HepG2 (cell line): Measurements from ENCODE around the gene ZNF154. TPM values are rescaled to one million over a fixed set of nuclear protein-coding genes. Genes with fewer than 3 reads are reported as not detected.

Experiments used
- ARID2 ChIP-seq: sonication (generic); formaldehyde crosslinking; IDR thresholded peaks from 2 replicates; pipeline ENCODE4 v1.8.1; 2022; ENCODE audit warnings: mild to moderate bottlenecking, missing genetic modification reagents, borderline replicate concordance
- DNMT3B ChIP-seq: conservative IDR thresholded peaks from 2 replicates; pipeline ENCODE4 v1.6.1; 2016; ENCODE audit warnings: missing biosample characterization, control low read depth
- E2F1 ChIP-seq: sonication (generic); formaldehyde crosslinking; IDR thresholded peaks from 2 replicates; pipeline ENCODE4 v1.5.0; 2020; ENCODE audit warnings: missing genetic modification reagents
- HES4 ChIP-seq: sonication (generic); formaldehyde crosslinking; IDR thresholded peaks from 2 replicates; pipeline ENCODE4 v1.9.0; 2021; ENCODE audit warnings: mild to moderate bottlenecking, missing genetic modification reagents, borderline replicate concordance
- IRF1 ChIP-seq: sonication (generic); formaldehyde crosslinking; IDR thresholded peaks from 2 replicates; pipeline ENCODE4 v1.4.0; 2020; ENCODE audit warnings: low read depth, mild to moderate bottlenecking, missing genetic modification reagents
- MED13 ChIP-seq: sonication (generic); formaldehyde crosslinking; IDR thresholded peaks from 2 replicates; pipeline ENCODE4 v1.5.0; 2020; ENCODE audit warnings: missing genetic modification reagents
- NKX3-1 ChIP-seq: sonication (generic); formaldehyde crosslinking; IDR thresholded peaks from 2 replicates; pipeline ENCODE4 v1.5.0; 2020; ENCODE audit warnings: missing genetic modification reagents
- POGK ChIP-seq: sonication (generic); formaldehyde crosslinking; conservative IDR thresholded peaks from 2 replicates; pipeline ENCODE4 v1.8.0; 2022; ENCODE audit warnings: mild to moderate bottlenecking, moderate library complexity, missing genetic modification reagents
- PRDM15 ChIP-seq: sonication (generic); formaldehyde crosslinking; IDR thresholded peaks from 2 replicates; pipeline ENCODE4 v1.4.0; 2020; ENCODE audit warnings: missing genetic modification reagents
- ZFP82 ChIP-seq: sonication (generic); formaldehyde crosslinking; IDR thresholded peaks from 2 replicates; pipeline ENCODE4 v1.5.1; 2020; ENCODE audit warnings: mild to moderate bottlenecking, missing genetic modification reagents, borderline replicate concordance
- ZIK1 ChIP-seq: sonication (generic); formaldehyde crosslinking; IDR thresholded peaks from 2 replicates; pipeline ENCODE4 v1.5.0; 2020; ENCODE audit warnings: mild to moderate bottlenecking, low read depth, missing genetic modification reagents, borderline replicate concordance
- ZMYM2 ChIP-seq: sonication (generic); formaldehyde crosslinking; IDR thresholded peaks from 2 replicates; pipeline ENCODE4 v1.8.0; 2022; ENCODE audit warnings: mild to moderate bottlenecking, missing genetic modification reagents
- ZNF280D ChIP-seq: sonication (generic); formaldehyde crosslinking; IDR thresholded peaks from 2 replicates; pipeline ENCODE4 v1.5.1; 2020; ENCODE audit warnings: mild to moderate bottlenecking, missing genetic modification reagents
- ZNF282 ChIP-seq: fragments of 450-650 bp; IDR thresholded peaks from 2 replicates; pipeline ENCODE4 v1.6.1; 2018; ENCODE audit not compliant: partially characterized antibody
- ZNF383 ChIP-seq: sonication (generic); formaldehyde crosslinking; IDR thresholded peaks from 2 replicates; pipeline ENCODE4 v1.4.0; 2020; ENCODE audit warnings: missing genetic modification reagents, mild to moderate bottlenecking, borderline replicate concordance
- ZNF652 ChIP-seq: IDR thresholded peaks from 2 replicates; pipeline ENCODE4 v1.6.1; 2016; ENCODE audit warnings: low read depth, borderline replicate concordance
- ZNF737 ChIP-seq: sonication (generic); formaldehyde crosslinking; IDR thresholded peaks from 2 replicates; pipeline ENCODE4 v1.5.0; 2020; ENCODE audit warnings: missing genetic modification reagents, mild to moderate bottlenecking, borderline replicate concordance
- ZSCAN9 ChIP-seq: IDR thresholded peaks from 2 replicates; pipeline ENCODE4 v1.6.1; 2016; ENCODE audit warnings: borderline replicate concordance
- polyA plus RNA-seq, 8 experiments: library from polyadenylated mRNA; depleted of rRNA in 3 of 8; stranded (reverse) in 7 of 8; unstranded in 1 of 8; fragments of >200 nt; fragmentation: Illumina TruSeq in 4 of 8; extraction: Trizol in 4 of 8; gene quantifications; 2 replicates each; pipeline versions ENCODE4 v1.2.1 to v1.2.3, GENCODE V29; 2011 to 2016; ENCODE audit warnings: low read depth in 4 of 8, missing spikeins in 1 of 8, mixed read lengths in 1 of 8; ENCODE audit not compliant: insufficient read depth in 1 of 8
- total RNA-seq, 5 experiments: library from RNA; depleted of rRNA; stranded (reverse); fragments of >200 nt; fragmentation: Illumina TruSeq; extraction: Trizol; gene quantifications; 2 replicates each; pipeline ENCODE4 v1.2.3, GENCODE V29; 2016; ENCODE audit warnings: low read depth in 1 of 5

Gene ZNF154
- total and polyA plus RNA-seq, 2 of the 13 experiments (the other 11 are each of a cell fraction or from before 2014, with no cell fraction given) = not detected

GRCh38 chr19:57664269-57665127 lies 44.5 kb downstream of the ZNF154 start (continued):
- TF ChIP-seq PRDM15 (CRISPR knock-in tag) = no peak
- TF ChIP-seq E2F1 = no peak
- no peak for TF ChIP-seq ZNF282
- TF ChIP-seq IRF1 (CRISPR knock-in tag) = no peak
- TF ChIP-seq ZIK1 (CRISPR knock-in tag) = peak; percentile 63; the same call in 1 of the 2 replicates
- TF ChIP-seq ARID2 = no peak
- TF ChIP-seq ZNF652 = no peak
- no peak for TF ChIP-seq MED13 (CRISPR knock-in tag)
- no peak for TF ChIP-seq ZFP82 (CRISPR knock-in tag)
- TF ChIP-seq HES4 = no peak; the same call in 1 of the 2 replicates
- TF ChIP-seq DNMT3B (CRISPR knock-in tag) = no peak
- TF ChIP-seq ZSCAN9 = no peak
- TF ChIP-seq NKX3-1 = no peak
- 0 out of 2 replicates have a peak, but pooled peaks have one; percentile 12 for TF ChIP-seq ZMYM2 (CRISPR knock-in tag)
- peak; percentile 68; the same call in 1 of the 2 replicates for TF ChIP-seq ZNF737 (CRISPR knock-in tag)
- 0 out of 2 replicates have a peak, but pooled peaks have one; percentile 22 for TF ChIP-seq POGK (CRISPR knock-in tag)
- TF ChIP-seq ZNF280D (CRISPR knock-in tag) = peak; percentile 43; the same call in 1 of the 2 replicates
- no peak for TF ChIP-seq ZNF383 (CRISPR knock-in tag)
